ENCODE measurements around the gene CREB5.
"Not testable (repeated sequence)": the region's sequence is repeated elsewhere in the genome, so short reads cannot be mapped to it uniquely, and the experiment has no call there.

The CREB5 gene

DNA sequence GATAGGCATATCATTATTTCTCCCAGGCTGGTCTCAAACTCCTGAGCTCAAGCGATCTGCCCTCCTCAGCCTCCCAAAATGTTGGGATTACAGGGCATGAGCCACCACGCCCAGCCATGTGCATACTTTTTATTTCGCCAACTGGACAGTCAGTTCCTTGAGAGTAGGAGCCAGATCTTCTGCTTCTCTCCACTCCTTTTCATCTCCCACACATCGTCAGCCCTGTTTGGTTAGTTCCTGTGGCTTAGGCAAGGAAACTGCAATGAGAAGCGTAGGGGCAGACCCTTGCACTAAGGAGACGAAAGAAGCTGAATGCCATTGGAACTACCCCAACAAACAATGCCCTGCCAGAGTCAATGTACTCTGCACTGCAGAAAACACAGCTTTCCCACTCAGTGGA lies 367.6 kb downstream of the CREB5 start:
- no peak for DNase-seq (ENCODE audit: low spot score)

DNA sequence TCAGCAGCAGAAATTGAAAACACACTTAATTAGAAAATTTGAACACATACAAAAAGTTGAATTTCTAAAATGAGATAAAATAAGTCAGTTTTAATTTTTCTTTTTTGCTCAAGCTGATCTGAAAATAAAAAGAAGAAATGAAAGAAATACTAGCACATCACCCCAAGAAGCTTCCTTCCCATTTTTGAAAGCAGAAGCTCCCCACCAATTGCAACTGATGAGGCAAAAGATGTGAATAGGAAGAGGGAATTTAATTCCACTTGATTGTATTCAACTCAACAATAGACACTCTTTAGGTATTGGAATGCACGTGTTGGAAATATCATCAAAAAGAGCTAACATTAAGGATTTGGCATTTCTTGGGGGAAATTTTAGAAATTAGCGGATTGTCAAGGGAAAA lies 370.0 kb downstream of the CREB5 start:
- DNase-seq (ENCODE audit: low spot score) = no peak

DNA sequence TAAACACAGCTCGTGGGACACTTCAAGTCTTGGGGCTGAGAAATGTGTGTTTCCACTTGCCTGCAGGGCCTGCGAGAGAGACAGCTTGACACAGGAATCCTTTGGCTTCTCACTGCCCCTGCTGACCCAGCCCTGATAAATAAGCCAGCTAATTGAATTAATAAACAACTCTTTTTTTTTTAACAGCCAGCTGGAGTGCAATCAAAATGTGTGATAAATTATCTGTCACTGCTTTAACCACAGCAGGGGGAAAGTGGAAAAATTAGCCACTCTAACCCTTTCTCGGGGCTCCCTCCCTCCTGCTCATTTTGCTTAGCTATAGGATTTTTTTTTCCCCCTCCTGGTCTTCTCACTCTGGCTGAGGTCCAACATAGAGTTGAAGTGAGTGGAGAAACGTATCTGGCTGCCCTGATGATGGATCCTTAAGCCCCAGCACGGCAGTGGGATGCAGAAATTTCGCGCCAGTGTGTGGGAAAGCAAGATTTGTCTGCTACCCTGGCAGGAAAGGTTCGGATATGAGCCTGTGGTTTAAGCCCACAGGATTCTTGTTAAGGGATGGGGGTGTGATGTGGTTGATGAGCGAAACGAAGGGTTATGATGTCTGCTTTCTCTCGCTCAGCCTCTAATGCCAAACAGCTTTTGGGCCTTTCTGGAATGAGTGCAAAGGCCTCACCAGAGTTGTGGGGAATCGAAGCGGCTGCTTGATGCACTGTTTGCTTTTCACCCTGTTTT lies 372.0 kb downstream of the CREB5 start:
- DNase-seq (ENCODE audit: low spot score) = no peak

DNA sequence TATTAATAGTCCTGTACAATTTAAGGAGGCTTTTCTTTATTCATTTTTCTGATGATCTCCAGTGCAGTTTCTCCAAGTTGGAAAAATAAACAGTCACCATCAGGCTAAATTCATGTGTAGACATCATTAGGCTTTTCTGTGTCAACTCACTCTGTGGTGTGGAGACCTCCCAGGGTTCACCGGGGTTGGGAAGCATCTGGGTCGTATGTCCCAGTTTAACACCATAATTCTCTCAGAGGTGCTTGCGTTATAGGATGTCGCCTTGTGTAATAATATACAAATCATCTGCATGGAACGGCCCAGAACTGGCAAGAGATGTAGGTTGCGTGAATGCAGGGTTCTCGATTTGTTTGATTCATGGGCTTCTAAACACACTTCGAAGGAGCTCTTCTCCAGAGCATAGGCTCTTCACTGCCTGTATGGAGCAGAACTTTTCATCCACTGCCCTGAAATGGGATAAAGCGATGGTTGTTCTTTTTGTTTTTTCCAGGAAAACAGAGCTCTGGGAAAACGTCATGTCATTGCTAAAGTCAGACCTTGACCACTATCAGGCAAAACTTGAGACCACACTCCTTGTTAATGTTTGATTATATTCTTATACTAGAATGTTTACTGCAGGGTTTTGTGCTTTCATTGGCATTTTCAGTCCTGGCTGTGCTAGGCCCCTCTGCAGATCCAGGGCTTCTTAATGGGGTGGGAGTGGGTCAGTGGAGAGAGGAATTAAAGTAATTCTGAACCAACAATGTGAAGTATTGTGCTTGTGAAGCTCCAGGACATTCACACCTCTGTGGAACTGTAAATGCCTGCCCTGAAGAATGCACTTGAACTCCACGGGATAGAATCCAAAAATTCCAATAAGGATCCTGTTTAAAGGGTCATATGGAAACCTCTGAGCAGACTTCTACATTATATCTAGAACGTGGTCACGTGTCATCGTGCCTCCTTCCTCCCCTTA lies 373.0 kb downstream of the CREB5 start:
- no peak for DNase-seq (ENCODE audit: low spot score)

DNA sequence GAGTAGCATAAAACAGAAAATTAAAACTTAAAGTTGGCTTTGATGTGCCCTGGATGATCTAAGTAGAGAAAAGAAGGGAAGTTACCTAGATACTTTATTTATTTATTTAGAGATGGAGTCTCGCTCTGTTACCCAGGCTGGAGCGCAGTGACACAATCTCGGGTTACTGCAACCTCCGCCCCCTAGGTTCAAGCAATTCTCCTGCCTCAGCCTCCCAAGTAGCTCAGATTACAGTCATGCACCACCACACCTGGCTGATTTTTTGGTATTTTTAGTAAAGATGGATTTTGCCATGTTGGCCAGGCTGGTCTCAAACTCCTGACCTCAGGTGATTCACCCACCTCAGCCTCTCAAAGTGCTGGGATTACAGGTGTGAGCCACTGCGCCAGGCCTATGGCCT lies 373.8 kb downstream of the CREB5 start:
- DNase-seq (ENCODE audit: low spot score) = not testable (repeated sequence)

DNA sequence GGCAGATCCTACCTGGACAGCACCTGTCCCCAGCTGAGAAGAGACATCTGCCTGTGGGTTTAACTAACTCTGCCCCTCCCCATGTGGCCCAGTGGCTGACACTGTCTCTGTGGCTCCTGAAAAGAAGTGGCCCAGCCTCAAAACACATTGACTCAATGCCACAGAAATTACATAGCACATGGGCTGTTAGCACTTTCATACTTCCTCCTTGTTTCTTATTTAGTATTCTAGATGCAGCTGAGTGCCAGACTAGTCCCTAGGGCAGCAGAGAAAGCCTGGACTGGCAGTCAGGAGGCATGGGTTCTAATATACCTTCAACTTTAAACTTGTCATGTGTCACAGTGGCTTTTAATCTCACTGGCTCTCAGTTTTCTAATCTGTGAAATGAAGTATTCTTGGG lies 374.8 kb downstream of the CREB5 start:
- DNase-seq (ENCODE audit: low spot score) = no peak

DNA sequence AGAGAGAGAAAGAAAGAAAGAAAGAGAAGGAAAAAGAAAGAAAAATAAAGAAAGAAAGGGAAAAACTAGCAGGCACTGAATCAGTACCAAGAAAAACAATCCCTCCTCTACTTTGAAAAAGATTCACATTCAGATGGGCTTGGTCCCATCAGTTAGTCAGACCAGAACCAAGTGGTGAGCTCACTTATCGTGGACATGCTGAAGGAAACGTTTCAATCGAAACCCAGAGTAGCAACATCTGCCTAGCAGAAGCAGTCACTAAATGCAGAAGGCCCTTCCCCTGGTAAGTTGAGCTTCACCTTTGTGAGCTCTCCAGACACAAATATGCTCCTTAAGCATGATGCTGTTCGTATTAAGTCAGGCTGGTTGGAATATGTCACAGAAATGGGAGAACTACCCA lies 378.1 kb downstream of the CREB5 start:
- DNase-seq (ENCODE audit: low spot score) = no peak

DNA sequence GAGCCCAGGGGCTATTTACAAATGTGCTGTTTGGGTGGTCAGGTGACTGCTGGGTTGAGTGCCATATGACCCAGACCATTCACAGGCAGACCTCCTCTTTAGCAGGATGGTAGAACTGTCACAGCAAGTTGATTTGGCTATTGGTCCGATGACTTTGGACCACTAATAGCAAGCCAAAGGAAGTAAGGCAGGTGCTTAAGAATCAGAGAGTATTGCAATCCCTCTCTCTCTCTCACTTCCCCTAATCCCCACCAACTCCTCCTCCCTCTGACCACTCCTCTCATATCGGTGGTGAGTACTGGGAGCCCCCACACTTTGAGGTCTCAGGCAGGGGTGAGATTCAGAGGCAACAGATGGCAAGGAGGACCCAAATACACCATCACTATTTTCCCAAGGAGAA lies 380.5 kb downstream of the CREB5 start:
- no peak for DNase-seq (ENCODE audit: low spot score)

DNA sequence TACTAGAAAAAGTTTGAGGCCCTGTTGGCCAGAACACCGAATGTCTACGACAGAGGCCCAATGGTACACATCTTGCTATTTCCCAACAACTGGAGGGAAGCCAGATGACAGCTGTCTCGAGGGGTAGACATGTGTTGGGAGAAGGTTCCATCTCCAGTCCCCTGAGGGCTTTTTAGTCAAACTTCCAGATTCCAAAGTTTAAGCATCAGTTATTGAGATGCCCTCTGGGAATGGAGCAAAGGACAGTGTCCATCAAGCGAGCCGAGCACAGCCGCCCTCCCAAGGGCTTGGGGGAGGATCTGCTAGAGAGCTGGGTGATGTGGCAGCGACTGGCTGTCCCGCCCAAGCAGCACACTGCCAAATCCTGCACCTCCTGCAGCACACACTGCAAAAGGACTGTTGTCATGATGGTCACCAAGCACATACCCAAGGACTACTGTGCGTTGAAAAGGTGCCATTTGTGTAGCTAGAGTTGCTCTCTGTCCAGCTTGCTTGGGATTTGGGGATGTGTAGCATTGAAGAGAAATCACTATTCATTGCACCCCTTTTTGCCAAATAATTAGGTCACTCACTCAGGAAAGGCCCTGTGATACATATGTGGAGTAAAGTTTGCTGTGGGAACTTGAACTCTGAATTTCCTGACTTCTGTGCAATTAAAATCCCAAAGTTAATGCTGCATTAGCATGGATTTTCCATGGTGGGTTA lies 381.2 kb downstream of the CREB5 start:
- DNase-seq (ENCODE audit: low spot score) = no peak

DNA sequence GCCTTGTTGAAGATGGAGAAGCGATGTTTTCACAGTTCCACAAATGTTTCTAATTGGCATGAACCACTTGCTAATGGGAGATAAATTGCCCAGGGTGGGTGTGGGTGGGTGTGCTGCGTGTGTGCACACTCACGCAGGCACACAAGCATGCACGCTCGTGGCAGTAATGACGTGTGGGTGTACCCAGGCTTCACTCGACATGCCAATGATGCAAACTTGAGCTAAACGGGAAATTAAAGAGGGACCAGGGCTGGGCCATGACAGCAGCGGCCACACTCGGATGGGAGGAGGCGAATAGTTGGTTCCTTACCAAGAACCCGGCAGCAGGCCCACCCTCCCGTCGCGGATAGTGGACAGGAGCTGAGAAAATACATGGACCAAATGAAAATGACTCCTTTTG lies 386.0 kb downstream of the CREB5 start:
- no peak for DNase-seq (ENCODE audit: low spot score)

DNA sequence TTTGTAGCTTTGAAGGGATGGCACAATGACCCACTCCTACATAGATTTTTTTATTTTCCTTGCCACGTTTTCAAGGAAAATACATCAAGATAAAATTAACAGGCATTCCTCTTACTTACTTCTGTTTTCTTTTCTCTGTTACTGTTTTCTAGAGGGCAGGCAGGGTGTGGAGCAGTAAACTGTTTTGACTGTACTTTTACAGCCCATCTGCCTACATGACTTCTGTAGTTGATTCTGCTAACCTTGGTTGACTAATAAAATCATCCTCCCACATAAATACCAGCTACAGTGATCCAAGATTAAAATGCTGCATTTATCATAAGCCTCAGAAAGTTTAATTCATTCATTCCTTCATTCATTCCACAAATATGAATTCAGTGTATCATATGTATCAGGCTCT lies 387.3 kb downstream of the CREB5 start:
- no peak for DNase-seq (ENCODE audit: low spot score)

DNA sequence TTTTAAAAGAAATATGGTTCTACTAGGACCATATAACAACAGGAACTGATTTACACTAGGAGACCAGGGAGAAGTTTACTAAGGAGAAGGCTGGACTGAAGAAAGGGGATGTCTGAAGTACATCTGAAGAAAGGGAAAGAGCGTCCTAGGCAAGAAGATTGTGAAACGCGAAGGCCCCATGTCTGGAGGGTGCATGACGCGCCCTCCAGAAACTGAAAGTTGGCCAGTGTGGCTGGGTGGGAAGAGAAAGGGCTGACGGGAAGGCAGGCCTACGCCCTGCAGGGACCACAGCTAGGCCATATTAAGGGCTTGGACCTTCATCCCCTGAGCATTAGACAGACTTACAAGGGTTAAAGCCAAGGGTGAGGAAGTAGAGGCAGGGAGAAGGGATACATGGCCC lies 387.8 kb downstream of the CREB5 start:
- DNase-seq (ENCODE audit: low spot score) = no peak

DNA sequence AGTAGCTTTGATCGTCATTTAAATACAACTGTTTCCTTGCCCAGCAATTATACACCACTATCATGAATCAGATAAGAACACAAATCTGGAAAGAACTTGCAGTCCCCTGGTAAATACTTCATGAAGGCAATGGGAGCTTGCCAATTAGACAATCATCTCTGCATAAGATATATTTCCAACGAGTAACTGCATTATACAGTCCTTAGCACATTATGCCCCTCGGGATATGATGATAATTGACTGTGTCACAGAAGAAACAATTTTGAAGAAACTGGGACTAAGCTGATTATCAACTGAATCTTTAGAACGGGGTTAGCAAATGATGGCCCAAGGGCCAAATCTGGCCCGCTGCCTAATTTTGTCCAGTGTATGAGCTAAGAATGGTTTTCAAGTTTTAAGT lies 390.1 kb downstream of the CREB5 start:
- no peak for DNase-seq (ENCODE audit: low spot score)

DNA sequence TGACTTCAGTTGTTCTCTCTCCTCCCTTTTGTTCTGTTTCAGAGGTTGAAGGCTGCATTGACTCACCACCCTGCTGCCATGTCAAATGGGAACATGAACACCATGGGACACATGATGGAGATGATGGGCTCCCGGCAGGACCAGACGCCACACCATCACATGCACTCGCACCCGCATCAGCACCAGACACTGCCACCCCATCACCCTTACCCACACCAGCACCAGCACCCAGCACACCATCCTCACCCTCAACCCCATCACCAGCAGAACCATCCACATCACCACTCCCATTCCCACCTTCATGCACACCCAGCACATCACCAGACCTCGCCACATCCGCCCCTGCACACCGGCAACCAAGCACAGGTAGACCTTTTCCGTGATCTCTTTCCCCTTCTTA lies 391.8 kb downstream of the CREB5 start:
- no peak for DNase-seq (ENCODE audit: low spot score)

DNA sequence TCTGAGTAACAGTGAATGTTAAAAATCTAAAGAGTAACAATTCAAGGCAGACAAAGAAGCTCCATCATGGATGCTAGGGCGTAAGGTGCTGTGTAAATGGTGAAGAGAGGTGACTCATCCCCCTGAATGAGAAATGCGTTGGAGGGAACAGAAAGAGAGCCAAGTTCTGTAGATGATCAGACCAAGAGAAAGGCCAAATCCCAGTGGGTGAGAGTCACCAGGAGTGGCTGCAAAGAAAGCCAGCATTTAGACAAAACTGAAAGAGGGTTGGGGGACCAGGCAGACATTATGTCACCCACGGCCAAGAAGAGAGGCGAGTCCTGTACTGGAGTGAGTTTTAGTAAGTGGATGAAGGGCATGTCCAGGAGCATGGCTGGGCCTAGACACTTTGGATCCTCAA lies 392.7 kb downstream of the CREB5 start:
- DNase-seq (ENCODE audit: low spot score) = no peak

DNA sequence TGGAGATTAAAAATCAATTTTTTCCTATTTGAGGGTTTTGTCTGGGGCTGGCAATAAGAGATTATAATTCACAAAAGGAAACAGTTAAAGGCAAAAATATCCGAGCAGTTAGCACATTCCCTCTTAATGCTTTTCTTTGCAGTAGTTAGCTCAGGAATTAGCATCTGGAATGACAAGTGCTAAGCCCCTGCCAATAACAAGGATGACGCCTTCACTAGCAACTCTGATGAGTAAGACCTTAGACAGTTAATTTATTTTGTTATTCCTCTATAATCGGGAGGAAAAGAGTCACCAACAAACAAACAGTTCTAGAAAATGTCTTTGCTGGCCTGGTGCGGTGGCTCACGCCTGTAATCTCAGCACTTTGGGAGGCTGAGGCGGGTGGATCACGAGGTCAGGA lies 394.5 kb downstream of the CREB5 start:
- DNase-seq (ENCODE audit: low spot score) = no peak

DNA sequence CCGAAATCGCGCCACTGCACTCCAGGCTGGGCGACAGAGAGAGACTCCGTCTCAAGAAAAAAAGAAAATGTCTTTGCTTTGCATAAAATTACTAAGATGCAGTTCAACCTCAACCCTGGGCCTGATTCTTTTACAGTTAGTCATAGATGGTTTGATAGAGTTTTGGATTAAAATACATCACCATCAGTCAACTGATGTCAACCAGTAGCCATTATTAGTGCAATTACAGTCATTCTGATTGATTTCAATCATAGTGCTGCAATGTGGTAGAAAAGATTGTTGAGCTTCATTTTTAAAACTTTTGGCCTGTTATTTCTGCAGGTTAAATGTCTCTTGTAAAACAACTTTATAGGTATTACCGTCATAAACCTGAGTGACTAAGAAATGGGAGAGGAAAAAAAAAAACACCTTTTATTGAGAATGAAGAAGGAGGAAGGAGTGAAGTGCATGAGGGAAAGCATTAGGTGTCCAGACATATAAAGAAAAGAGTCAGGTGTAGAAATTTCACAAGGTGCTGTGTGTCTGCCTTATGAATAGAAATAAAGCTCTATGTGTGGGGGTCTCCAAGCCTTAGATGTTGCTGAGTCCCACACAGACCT lies 395.2 kb downstream of the CREB5 start:
- no peak for DNase-seq (ENCODE audit: low spot score)

DNA sequence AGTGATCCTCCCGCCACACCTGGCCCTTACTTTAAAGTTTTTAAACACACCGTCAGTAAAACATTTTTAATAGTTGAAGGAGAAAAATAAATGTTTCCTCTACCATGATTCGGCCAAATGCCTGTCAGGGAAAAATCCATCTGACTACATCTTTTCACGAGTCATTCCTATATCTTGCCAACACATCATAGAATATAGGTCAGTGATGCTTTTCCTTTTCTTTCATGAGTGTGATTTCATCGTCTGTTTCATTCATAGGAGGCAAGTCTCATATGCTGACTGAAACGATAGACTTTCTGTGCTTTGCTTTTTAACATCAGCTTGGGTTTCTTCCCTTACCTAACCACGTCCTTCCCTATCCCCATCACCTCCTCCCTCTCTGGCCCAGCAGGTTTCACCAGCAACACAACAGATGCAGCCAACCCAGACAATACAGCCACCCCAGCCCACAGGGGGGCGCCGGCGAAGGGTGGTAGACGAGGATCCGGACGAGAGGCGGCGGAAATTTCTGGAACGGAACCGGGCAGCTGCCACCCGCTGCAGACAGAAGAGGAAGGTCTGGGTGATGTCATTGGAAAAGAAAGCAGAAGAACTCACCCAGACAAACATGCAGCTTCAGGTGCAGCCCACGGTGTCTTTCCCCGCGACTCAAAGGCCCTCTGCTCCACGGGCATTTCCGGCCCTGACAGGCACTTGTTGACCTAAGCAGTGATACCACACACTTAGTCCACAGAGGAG lies 396.6 kb downstream of the CREB5 start:
- DNase-seq (ENCODE audit: low spot score) = no peak

DNA sequence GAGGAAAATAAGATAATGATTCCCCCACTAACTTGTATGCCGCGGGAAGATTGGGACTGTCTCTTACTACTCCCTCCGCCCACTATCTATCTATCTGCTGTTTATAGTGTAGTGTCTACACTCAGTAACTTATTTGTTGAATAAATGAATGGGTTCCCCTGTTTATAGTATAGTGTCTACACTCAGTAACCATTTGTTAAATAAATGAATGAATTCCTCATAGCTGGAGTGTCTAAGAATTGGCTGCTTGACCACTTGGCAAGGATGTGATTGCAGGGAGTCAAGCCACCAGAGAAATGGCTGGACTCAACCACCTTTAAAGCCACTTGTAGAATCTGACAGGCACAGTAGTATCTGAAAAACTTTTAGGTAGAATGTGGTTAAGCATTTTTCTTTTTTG lies 398.7 kb downstream of the CREB5 start:
- no peak for DNase-seq (ENCODE audit: low spot score)

DNA sequence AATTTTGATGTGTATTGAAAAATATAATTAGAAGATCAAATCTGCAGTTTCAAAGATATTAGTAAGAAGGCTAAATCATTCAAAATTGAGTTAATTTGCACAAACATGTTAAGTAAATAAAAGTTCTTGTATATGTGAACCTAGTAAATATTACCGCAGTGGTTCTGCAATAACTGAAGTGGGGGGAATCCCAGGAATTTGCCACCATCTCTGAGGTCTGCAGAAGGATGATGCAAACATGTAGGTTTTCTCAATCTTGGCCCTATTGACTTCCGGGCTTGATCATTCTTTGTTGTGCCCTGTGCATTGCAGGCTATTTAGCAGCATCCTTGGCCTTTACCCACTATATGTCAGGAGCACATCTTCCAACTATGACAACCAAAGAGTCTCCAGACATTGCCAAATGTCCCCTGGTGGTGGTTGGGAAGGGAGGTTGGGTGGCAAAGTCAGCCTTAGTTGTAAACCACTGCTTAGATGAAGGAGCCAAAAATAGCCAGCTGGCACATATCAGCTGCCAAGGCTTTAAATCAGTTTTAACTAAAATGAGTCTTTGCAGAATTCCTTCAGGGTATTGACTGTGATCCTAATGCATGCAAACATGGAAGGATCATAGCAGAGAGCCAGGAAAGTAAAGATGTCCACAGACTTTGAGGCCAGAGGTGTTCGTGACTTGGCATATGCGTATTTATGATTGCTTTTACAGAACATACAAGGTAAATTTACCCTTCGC lies 399.5 kb downstream of the CREB5 start:
- no peak for DNase-seq (ENCODE audit: low spot score)

DNA sequence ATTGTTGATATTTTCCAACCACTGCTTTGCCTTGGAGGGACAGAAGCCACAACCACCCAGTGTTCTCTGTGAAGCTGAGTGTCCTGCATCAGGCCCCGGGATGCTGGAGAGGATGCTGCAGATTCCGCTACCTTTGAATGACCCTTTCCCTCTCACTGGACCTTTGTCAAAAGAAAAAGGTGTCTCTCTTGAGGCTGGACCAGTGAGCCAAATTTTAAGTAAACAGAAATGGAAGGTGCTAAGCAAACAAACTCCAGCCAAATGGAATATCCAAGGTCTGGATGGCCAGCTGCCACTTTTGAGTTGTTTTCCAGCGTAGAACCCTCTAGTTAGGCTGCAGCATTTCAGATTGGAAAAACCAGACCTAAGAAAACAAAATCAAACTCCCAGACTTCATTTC lies 400.3 kb downstream of the CREB5 start:
- DNase-seq (ENCODE audit: low spot score) = no peak

Data from HuH-7 (cell line).